SK-N-SH treated with all-trans-retinoic acid at 6 μM for 48 hours (cell line): ENCODE data around the gene R3HDM2.
A peak's percentile ranks its signal among the peaks of the same experiment; 100 is the strongest.

Source experiments
- ATAC-seq: fragments of 200-7000 bp; cut with Tn5 transposase; 3 replicates; pipeline ENCODE4 v1.9.1; 2020; ENCODE audit warnings: mild to moderate bottlenecking, moderate library complexity
- ARNTL ChIP-seq: fragments of 450-650 bp; formaldehyde crosslinking; IDR thresholded peaks from 2 replicates; pipeline ENCODE4 v1.5.0; 2020; ENCODE audit warnings: low read depth, mild to moderate bottlenecking, moderate library complexity, borderline replicate concordance
- BACH2 ChIP-seq: fragments of 250-450 bp; sonication (Bioruptor Pico); IDR thresholded peaks from 2 replicates; pipeline ENCODE4 v1.9.0; 2021; ENCODE audit warnings: mild to moderate bottlenecking, borderline replicate concordance
- CSDC2 ChIP-seq: fragments of 250-450 bp; sonication (Bioruptor Pico); IDR thresholded peaks from 2 replicates; pipeline ENCODE4 v1.5.0; 2020; ENCODE audit warnings: mild to moderate bottlenecking, moderate library complexity
- ESRRG ChIP-seq: fragments of 250-450 bp; sonication (Bioruptor Pico); IDR thresholded peaks from 2 replicates; pipeline ENCODE4 v1.6.1; 2021; ENCODE audit warnings: mild to moderate bottlenecking
- GLIS3 ChIP-seq: fragments of 250-450 bp; sonication (Bioruptor Pico); IDR thresholded peaks from 2 replicates; pipeline ENCODE4 v1.5.0; 2020; ENCODE audit warnings: mild to moderate bottlenecking, moderate library complexity
- ISL1 ChIP-seq: fragments of 250-450 bp; sonication (Bioruptor Pico); IDR thresholded peaks from 2 replicates; pipeline ENCODE4 v2.1.2; 2022; ENCODE audit warnings: mild to moderate bottlenecking, moderate library complexity
- OSR1 ChIP-seq: fragments of 250-450 bp; sonication (Bioruptor Pico); IDR thresholded peaks from 2 replicates; pipeline ENCODE4 v1.8.0; 2022; ENCODE audit warnings: moderate library complexity, mild to moderate bottlenecking, inconsistent platforms
- PPARA ChIP-seq: fragments of 250-450 bp; sonication (Bioruptor Pico); IDR thresholded peaks from 2 replicates; pipeline ENCODE4 v1.5.0; 2020; ENCODE audit warnings: mild to moderate bottlenecking, borderline replicate concordance
- TCF4 ChIP-seq: fragments of 250-450 bp; sonication (Bioruptor Pico); IDR thresholded peaks from 2 replicates; pipeline ENCODE4 v1.8.0; 2021; ENCODE audit warnings: mild to moderate bottlenecking, moderate library complexity, borderline replicate concordance
- TOX ChIP-seq: fragments of 250-450 bp; sonication (Bioruptor Pico); IDR thresholded peaks from 2 replicates; pipeline ENCODE4 v1.8.0; 2021; ENCODE audit warnings: mild to moderate bottlenecking, moderate library complexity, borderline replicate concordance
- ZFP3 ChIP-seq: fragments of 250-450 bp; sonication (Bioruptor Pico); IDR thresholded peaks from 2 replicates; pipeline ENCODE4 v1.5.0; 2020; ENCODE audit warnings: mild to moderate bottlenecking, moderate library complexity
- ZFP30 ChIP-seq: fragments of 450-650 bp; formaldehyde crosslinking; IDR thresholded peaks from 2 replicates; pipeline ENCODE4 v1.5.0; 2022; ENCODE audit warnings: mild to moderate bottlenecking, moderate library complexity
- ZNF565 ChIP-seq: fragments of 450-650 bp; formaldehyde crosslinking; conservative IDR thresholded peaks from 2 replicates; pipeline ENCODE4 v1.5.0; 2020; ENCODE audit warnings: low read depth, mild to moderate bottlenecking, moderate library complexity
- ZNF70 ChIP-seq: fragments of 450-650 bp; formaldehyde crosslinking; IDR thresholded peaks from 2 replicates; pipeline ENCODE4 v1.5.0; 2020; ENCODE audit warnings: mild to moderate bottlenecking, moderate library complexity
- ZNF8 ChIP-seq: fragments of 450-650 bp; formaldehyde crosslinking; IDR thresholded peaks from 2 replicates; pipeline ENCODE4 v1.5.0; 2020; ENCODE audit warnings: mild to moderate bottlenecking, moderate library complexity
- TF ChIP-seq, protein P1 (sequence below): fragments of 250-450 bp; sonication (Bioruptor Pico); IDR thresholded peaks from 2 replicates; pipeline ENCODE4 v1.5.1; 2020; ENCODE audit warnings: low read depth, mild to moderate bottlenecking, moderate library complexity
- TF ChIP-seq, protein P2 (sequence below): fragments of 250-450 bp; sonication (Bioruptor Pico); IDR thresholded peaks from 2 replicates; pipeline ENCODE4 v1.8.0; 2020; ENCODE audit warnings: mild to moderate bottlenecking, moderate library complexity, borderline replicate concordance
- TF ChIP-seq, protein P3 (sequence below): fragments of 250-450 bp; sonication (Bioruptor Pico); IDR thresholded peaks from 2 replicates; pipeline ENCODE4 v1.5.0; 2020; ENCODE audit warnings: mild to moderate bottlenecking, moderate library complexity

Gene R3HDM2

DNA sequence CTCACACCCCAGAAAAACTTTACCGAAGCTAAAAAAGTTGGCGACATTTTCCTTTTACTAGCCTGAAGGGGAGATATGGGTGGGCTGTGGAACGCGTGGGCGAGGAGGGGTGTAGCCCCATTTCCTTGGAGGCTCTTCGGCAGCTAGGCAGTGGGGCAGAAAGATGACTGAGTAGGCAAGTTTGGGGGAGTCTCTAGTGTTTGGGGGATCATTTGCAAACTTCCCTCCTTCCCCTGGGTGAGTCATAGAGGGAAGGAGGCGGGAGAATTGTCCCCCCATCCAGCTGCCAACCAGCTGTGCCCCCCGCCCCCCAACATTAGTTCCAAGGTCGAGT, 31.0 kb upstream of the R3HDM2 start:
- TF ChIP-seq GLIS3 (CRISPR knock-in tag) (no peak), ZFP30 (CRISPR knock-in tag) (no peak), ESRRG (CRISPR knock-in tag) (no peak), ZNF565 (CRISPR knock-in tag) (no peak), BACH2 (CRISPR knock-in tag) (no peak), ISL1 (no peak), ZNF8 (CRISPR knock-in tag) (no peak), TOX (CRISPR knock-in tag) (no peak), ZNF70 (CRISPR knock-in tag) (no peak), TCF4 (CRISPR knock-in tag) (no peak), ZFP3 (CRISPR knock-in tag) (no peak)
- TF ChIP-seq, protein P1, sequence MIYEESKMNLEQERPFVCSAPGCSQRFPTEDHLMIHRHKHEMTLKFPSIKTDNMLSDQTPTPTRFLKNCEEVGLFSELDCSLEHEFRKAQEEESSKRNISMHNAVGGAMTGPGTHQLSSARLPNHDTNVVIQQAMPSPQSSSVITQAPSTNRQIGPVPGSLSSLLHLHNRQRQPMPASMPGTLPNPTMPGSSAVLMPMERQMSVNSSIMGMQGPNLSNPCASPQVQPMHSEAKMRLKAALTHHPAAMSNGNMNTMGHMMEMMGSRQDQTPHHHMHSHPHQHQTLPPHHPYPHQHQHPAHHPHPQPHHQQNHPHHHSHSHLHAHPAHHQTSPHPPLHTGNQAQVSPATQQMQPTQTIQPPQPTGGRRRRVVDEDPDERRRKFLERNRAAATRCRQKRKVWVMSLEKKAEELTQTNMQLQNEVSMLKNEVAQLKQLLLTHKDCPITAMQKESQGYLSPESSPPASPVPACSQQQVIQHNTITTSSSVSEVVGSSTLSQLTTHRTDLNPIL (CRISPR knock-in tag): no peak
- TF ChIP-seq, protein P2, sequence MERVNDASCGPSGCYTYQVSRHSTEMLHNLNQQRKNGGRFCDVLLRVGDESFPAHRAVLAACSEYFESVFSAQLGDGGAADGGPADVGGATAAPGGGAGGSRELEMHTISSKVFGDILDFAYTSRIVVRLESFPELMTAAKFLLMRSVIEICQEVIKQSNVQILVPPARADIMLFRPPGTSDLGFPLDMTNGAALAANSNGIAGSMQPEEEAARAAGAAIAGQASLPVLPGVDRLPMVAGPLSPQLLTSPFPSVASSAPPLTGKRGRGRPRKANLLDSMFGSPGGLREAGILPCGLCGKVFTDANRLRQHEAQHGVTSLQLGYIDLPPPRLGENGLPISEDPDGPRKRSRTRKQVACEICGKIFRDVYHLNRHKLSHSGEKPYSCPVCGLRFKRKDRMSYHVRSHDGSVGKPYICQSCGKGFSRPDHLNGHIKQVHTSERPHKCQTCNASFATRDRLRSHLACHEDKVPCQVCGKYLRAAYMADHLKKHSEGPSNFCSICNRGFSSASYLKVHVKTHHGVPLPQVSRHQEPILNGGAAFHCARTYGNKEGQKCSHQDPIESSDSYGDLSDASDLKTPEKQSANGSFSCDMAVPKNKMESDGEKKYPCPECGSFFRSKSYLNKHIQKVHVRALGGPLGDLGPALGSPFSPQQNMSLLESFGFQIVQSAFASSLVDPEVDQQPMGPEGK: no peak
- TF ChIP-seq, protein P3, sequence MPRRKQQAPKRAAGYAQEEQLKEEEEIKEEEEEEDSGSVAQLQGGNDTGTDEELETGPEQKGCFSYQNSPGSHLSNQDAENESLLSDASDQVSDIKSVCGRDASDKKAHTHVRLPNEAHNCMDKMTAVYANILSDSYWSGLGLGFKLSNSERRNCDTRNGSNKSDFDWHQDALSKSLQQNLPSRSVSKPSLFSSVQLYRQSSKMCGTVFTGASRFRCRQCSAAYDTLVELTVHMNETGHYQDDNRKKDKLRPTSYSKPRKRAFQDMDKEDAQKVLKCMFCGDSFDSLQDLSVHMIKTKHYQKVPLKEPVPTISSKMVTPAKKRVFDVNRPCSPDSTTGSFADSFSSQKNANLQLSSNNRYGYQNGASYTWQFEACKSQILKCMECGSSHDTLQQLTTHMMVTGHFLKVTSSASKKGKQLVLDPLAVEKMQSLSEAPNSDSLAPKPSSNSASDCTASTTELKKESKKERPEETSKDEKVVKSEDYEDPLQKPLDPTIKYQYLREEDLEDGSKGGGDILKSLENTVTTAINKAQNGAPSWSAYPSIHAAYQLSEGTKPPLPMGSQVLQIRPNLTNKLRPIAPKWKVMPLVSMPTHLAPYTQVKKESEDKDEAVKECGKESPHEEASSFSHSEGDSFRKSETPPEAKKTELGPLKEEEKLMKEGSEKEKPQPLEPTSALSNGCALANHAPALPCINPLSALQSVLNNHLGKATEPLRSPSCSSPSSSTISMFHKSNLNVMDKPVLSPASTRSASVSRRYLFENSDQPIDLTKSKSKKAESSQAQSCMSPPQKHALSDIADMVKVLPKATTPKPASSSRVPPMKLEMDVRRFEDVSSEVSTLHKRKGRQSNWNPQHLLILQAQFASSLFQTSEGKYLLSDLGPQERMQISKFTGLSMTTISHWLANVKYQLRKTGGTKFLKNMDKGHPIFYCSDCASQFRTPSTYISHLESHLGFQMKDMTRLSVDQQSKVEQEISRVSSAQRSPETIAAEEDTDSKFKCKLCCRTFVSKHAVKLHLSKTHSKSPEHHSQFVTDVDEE (CRISPR knock-in tag): no peak
- peak; percentile 3; the same call in 2 of the 3 replicates for ATAC-seq

DNA sequence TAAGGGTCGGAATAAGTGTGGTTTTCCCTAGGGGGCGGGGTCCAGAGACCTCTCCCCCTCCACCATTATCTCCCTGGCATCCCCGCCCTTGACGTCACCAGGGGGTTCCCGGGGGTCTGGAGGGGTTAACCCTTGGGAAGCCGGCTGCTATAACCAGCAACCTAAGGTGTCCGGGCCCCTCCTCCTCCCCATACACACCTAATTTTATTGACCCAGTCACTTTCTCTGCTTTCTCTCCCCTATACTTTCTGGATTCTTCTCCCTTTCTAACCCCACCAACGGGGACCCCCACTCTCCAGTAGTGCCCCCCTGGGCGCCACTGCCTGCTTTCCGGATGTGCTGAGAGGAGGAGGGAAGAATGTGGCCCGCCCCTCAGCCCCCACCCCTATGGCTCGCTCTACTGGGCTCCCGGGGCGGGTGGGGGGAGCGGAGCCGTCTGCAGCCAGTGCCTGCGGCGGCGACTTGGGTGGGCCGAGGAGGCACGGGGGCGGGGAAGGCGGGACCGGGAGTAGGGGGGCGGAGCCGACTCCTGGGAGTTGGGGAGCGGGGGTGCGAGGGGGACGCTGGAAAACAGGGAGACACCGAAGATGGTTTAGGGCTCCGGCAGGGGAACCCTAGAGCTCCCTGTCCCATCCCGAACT, 30.6 kb upstream of the R3HDM2 start:
- ATAC-seq: peak; percentile 31
- TF ChIP-seq, protein P2: peak; percentile 15; the same call in 1 of the 2 replicates
- TF ChIP-seq ZNF8 (CRISPR knock-in tag): no peak

DNA sequence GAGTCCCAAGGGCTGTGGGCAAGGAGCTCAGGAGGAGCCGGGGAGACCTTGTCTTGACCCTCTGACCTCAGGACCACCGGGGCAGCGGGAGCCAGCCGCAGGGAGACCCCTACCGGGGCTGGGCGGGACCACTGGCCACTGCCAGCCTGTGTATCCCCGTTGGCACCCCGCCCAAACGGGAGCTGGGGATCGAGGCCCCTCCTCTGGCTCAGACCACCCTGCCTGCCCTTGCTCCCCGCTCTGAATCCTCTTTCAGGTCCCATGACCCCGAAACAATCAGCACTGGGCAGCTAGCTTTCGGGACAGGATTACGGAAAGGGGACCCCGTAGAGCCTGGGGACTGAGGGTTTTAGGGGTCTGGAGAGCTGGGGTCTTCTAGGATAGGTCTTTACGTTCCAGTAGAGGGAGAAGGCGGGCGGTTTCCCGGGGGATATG, 30.0 kb upstream of the R3HDM2 start:
- no peak for ATAC-seq
- no peak for TF ChIP-seq ESRRG (CRISPR knock-in tag)
- no peak for TF ChIP-seq CSDC2 (CRISPR knock-in tag)
- TF ChIP-seq PPARA (CRISPR knock-in tag): no peak
- TF ChIP-seq, protein P3 (CRISPR knock-in tag): no peak
- TF ChIP-seq, all 23 proteins: peak for 0

DNA sequence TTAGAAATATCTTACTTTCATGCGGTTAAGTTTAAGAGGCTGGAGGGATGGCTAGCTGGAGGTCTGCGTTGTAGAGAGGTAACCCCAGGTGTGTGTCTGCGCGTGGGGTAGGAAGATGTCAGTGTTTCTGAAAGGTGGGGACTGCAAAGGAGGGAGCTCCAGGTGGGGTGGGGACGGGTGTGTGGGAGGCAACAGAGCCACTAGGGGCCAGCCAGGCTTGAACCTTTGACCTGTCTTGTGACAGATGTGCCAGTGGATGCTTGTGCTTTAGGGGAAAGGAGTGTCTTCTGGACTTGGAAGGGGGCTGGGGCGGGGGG, 29.6 kb upstream of the R3HDM2 start:
- ATAC-seq: no peak
- TF ChIP-seq CSDC2 (CRISPR knock-in tag) (no peak), TOX (CRISPR knock-in tag) (no peak), ZNF8 (CRISPR knock-in tag) (no peak), ARNTL (CRISPR knock-in tag) (no peak), ZFP30 (CRISPR knock-in tag) (no peak), TCF4 (CRISPR knock-in tag) (no peak), PPARA (CRISPR knock-in tag) (no peak), OSR1 (CRISPR knock-in tag) (no peak), ZNF70 (CRISPR knock-in tag) (no peak), ISL1 (no peak), BACH2 (CRISPR knock-in tag) (no peak)
- TF ChIP-seq, protein P2: no peak
- TF ChIP-seq, protein P3 (CRISPR knock-in tag): no peak
